ENCODE data around the gene MINDY3.

GRCh38 chr10:15836807-15837206 lies 23.5 kb downstream of the MINDY3 start:
- TF ChIP-seq GATA2 (IDR thresholded peaks at IDR 0.05; ENCODE audit: low read depth, low read length) (no peak), GATA3 (IDR thresholded peaks at IDR 0.05; ENCODE audit: low read depth, low read length) (no peak)

Measured in SH-SY5Y (cell line).